Hepatocyte (in vitro differentiated cells): ENCODE measurements around the gene METTL13.

Experiments used
- CTCF ChIP-seq: fragments of 200-600 bp; sonication (generic); IDR thresholded peaks from 2 replicates; pipeline ENCODE4 v1.5.1; 2016; ENCODE audit warnings: antibody characterized with exemption, mild to moderate bottlenecking; ENCODE audit not compliant: poor library complexity
- EZH2 ChIP-seq: fragments of 200-600 bp; sonication (generic); IDR thresholded peaks from 2 replicates; pipeline ENCODE4 v1.6.1; 2016; ENCODE audit warnings: antibody characterized with exemption, mild to moderate bottlenecking, borderline replicate concordance

GRCh38 chr1:171833091-171833825, 51.8 kb downstream of the METTL13 start:
- TF ChIP-seq CTCF, result no peak
- no peak for TF ChIP-seq EZH2
